VCaP (cell line): ENCODE measurements around the gene STK33.

Experiments used
- H3K27ac ChIP-seq: fragments of 450-650 bp; 2 replicates; pipeline ENCODE4 v1.5.1; 2017
- TF ChIP-seq, protein P1 (sequence below): fragments of 450-650 bp; conservative IDR thresholded peaks from 2 replicates; pipeline ENCODE4 v1.5.1; 2017; ENCODE audit warnings: mild to moderate bottlenecking, moderate library complexity

Gene STK33

DNA sequence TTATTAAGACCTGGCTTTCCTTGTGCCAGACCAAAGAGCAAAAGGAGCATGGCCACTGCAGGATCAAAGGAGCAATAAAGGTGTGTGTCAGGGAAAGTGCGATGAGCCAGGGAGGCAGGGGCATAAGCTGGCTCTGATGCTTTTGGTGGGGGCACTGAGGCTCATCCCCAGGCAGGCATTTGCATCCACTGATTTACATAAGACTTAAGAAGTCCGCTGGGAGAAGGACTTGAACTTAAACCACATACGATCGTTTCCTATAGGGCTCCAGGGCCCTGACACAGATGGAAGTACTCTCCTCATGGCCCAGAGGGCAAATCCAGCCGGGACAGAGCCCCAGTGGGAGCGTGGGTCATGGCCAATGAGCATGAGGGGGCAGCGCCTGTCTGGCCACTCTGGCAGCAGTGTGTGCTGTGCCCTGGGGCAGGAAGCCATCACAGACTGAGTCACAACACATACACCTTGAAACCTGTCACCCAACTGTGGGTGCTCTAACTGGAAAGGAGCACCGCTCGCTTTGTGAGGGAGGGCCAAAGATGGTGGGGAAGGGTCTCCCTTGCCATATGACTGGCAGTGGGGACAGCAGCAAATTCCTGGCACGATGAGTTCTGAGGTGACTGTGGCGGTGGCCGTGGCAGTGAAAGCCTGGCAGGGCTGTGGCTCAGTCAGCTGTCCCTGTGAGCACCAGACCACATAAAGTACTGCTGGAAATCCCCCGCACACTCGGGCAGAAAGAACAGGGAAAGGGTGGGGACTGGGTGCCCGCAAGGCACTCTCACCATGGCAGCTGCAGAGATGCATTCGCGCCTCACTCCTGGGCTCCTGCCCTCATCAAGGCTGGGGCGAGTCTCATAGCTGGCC is 251.0 kb downstream of the STK33 start:
- no peak overlapping the region for H3K27ac ChIP-seq
- TF ChIP-seq, protein P1, sequence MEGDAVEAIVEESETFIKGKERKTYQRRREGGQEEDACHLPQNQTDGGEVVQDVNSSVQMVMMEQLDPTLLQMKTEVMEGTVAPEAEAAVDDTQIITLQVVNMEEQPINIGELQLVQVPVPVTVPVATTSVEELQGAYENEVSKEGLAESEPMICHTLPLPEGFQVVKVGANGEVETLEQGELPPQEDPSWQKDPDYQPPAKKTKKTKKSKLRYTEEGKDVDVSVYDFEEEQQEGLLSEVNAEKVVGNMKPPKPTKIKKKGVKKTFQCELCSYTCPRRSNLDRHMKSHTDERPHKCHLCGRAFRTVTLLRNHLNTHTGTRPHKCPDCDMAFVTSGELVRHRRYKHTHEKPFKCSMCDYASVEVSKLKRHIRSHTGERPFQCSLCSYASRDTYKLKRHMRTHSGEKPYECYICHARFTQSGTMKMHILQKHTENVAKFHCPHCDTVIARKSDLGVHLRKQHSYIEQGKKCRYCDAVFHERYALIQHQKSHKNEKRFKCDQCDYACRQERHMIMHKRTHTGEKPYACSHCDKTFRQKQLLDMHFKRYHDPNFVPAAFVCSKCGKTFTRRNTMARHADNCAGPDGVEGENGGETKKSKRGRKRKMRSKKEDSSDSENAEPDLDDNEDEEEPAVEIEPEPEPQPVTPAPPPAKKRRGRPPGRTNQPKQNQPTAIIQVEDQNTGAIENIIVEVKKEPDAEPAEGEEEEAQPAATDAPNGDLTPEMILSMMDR, result no peak

DNA sequence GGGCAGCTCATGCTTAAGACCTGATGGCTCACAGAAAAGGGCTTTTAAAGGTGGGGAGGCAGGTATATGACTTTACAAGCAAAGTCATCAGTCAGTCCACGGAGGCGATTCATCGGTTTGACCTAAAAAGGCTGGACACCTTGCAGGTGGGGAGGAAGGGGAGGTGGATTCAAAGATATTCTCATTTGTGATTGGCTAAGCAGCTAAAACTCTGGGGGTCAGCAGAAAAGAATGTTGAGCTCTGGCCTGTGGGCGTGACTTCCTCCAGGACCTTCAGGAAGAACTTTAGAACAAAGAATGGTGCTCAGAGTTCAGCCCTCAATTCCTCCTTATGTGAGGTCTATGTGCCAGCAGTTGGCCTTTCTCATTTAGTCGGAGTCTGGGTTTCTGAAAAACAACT is 252.0 kb downstream of the STK33 start:
- no peak overlapping the region for H3K27ac ChIP-seq
- TF ChIP-seq, protein P1, result no peak
